HG02870 (cell line): ENCODE data around the gene RPS6KA2.
"Not testable (repeated sequence)": the region's sequence is repeated elsewhere in the genome, so short reads cannot be mapped to it uniquely, and the experiment has no call there.

Experiments used
- ATAC-seq: cut with Tn5 transposase; IDR thresholded peaks from one replicate; pipeline ENCODE4 v1.9.1; 2021; ENCODE audit warnings: mild to moderate bottlenecking, moderate library complexity; ENCODE audit not compliant: unreplicated experiment

Gene RPS6KA2

GRCh38 chr6:166595061-166595780 is 31.8 kb downstream of the RPS6KA2 start:
- ATAC-seq: no peak

GRCh38 chr6:166592821-166593220 is 34.2 kb downstream of the RPS6KA2 start:
- ATAC-seq: no peak

- ATAC-seq: no peak
Observed at GRCh38 chr6:166591961-166592520, 35.0 kb downstream of the RPS6KA2 start.

- ATAC-seq: no peak
Observed at GRCh38 chr6:166591026-166591425, 36.0 kb downstream of the RPS6KA2 start.

- no peak for ATAC-seq
Observed at GRCh38 chr6:166589786-166590574, 37.1 kb downstream of the RPS6KA2 start.

GRCh38 chr6:166589337-166589731 is 37.7 kb downstream of the RPS6KA2 start:
- peak; percentile 25 for ATAC-seq

- peak; percentile 15 for ATAC-seq
Observed at GRCh38 chr6:166588691-166589336, 38.2 kb downstream of the RPS6KA2 start.

GRCh38 chr6:166587631-166588413 is 39.2 kb downstream of the RPS6KA2 start:
- peak; percentile 76 for ATAC-seq

GRCh38 chr6:166586424-166587156 is 40.5 kb downstream of the RPS6KA2 start, which contains the start of gene RAMACL:
RAMACL (minus strand) TSS chr6:166586678; CDS start chr6:166586477, 201 bp downstream.
- ATAC-seq: peak; percentile 76

GRCh38 chr6:166584853-166585429 is 42.1 kb downstream of the RPS6KA2 start:
- ATAC-seq: no peak

- ATAC-seq: no peak
Observed at GRCh38 chr6:166584155-166584554, 42.9 kb downstream of the RPS6KA2 start.

- ATAC-seq: no peak
Observed at GRCh38 chr6:166583230-166583965, 43.7 kb downstream of the RPS6KA2 start.

- no peak for ATAC-seq
Observed at GRCh38 chr6:166582258-166582657, 44.8 kb downstream of the RPS6KA2 start.

- ATAC-seq: not testable (repeated sequence)
Observed at GRCh38 chr6:166581801-166582200, 45.2 kb downstream of the RPS6KA2 start.

GRCh38 chr6:166581091-166581511 is 46.0 kb downstream of the RPS6KA2 start:
- ATAC-seq: no peak

- no peak for ATAC-seq
Observed at GRCh38 chr6:166580076-166581050, 46.7 kb downstream of the RPS6KA2 start.

GRCh38 chr6:166579237-166579850 is 47.7 kb downstream of the RPS6KA2 start:
- no peak for ATAC-seq
